Osteocyte (in vitro differentiated cells): ENCODE results near the gene ITPKB. TPM values are rescaled to one million over a fixed set of nuclear protein-coding genes. Genes with fewer than 3 reads are reported as not detected.
"Not testable (repeated sequence)": the region's sequence is repeated elsewhere in the genome, so short reads cannot be mapped to it uniquely, and the experiment has no call there.

Experiments used
- DNase-seq: peaks from one replicate; pipeline ENCODE4 v3.0.0; 2021; ENCODE audit warnings: mixed read lengths; ENCODE audit not compliant: unreplicated experiment; ENCODE audit errors: extremely low spot score
- H3K27ac Mint-ChIP-seq: one replicate; pipeline ENCODE4 v1.8.0; 2021; ENCODE audit warnings: mild to moderate bottlenecking, mixed read lengths; ENCODE audit not compliant: unreplicated experiment
- H3K27me3 Mint-ChIP-seq: one replicate; pipeline ENCODE4 v1.8.0; 2021; ENCODE audit warnings: mixed read lengths; ENCODE audit not compliant: unreplicated experiment
- H3K36me3 Mint-ChIP-seq: one replicate; pipeline ENCODE4 v1.8.0; 2021; ENCODE audit warnings: mixed read lengths; ENCODE audit not compliant: unreplicated experiment
- H3K4me1 Mint-ChIP-seq: one replicate; pipeline ENCODE4 v1.8.0; 2021; ENCODE audit warnings: mixed read lengths; ENCODE audit not compliant: unreplicated experiment
- H3K4me3 Mint-ChIP-seq: one replicate; pipeline ENCODE4 v1.8.0; 2021; ENCODE audit warnings: mild to moderate bottlenecking, moderate library complexity, mixed read lengths; ENCODE audit not compliant: unreplicated experiment
- H3K9me3 Mint-ChIP-seq: one replicate; pipeline ENCODE4 v1.8.0; 2021; ENCODE audit warnings: mixed read lengths; ENCODE audit not compliant: unreplicated experiment
- CTCF ChIP-seq: fragments of 200-600 bp; sonication (generic); IDR thresholded peaks from 2 replicates; pipeline ENCODE4 v1.5.0; 2021; ENCODE audit warnings: antibody characterized with exemption, mild to moderate bottlenecking, moderate library complexity
- total RNA-seq: library from RNA; stranded (reverse); gene quantifications from 2 replicates; pipeline ENCODE4 v1.2.1, GENCODE V29; 2021

Gene ITPKB
- total RNA-seq, 1 donor from 2014 or later = 28.3 TPM

GRCh38 chr1:226749467-226749866, 10.4 kb upstream of the ITPKB start:
- Mint-ChIP-seq H3K9me3 (no peaks in the 10 kb centered on the region), H3K4me1 (peaks cover 5% of the 10 kb centered on the region), H3K27me3 (peaks cover 11% of the 10 kb centered on the region), H3K36me3 (no peaks in the 10 kb centered on the region), H3K27ac (no peak overlapping the region), H3K4me3 (no peak overlapping the region)
- no peak for DNase-seq
- no peak for TF ChIP-seq CTCF

GRCh38 chr1:226748306-226748705, 9.2 kb upstream of the ITPKB start:
- Mint-ChIP-seq H3K4me1 (no peaks in the 10 kb centered on the region), H3K4me3 (no peak overlapping the region), H3K9me3 (no peaks in the 10 kb centered on the region), H3K36me3 (no peaks in the 10 kb centered on the region), H3K27me3 (peaks cover 11% of the 10 kb centered on the region), H3K27ac (no peak overlapping the region)
- DNase-seq = no peak
- no peak for TF ChIP-seq CTCF

- not testable (repeated sequence) for H3K4me1 Mint-ChIP-seq, H3K36me3 Mint-ChIP-seq, H3K27ac Mint-ChIP-seq, H3K9me3 Mint-ChIP-seq, DNase-seq, H3K4me3 Mint-ChIP-seq
- H3K27me3 Mint-ChIP-seq = peaks cover 11% of the 10 kb centered on the region
Measured at GRCh38 chr1:226747519-226748263, 8.6 kb upstream of the ITPKB start.

GRCh38 chr1:226743259-226743658, 4.2 kb upstream of the ITPKB start:
- H3K4me3 Mint-ChIP-seq = no peak overlapping the region

GRCh38 chr1:226741009-226741408, 1.9 kb upstream of the ITPKB start:
- Mint-ChIP-seq H3K27ac (no peak overlapping the region), H3K27me3 (no peaks in the 10 kb centered on the region), H3K9me3 (no peaks in the 10 kb centered on the region), H3K4me3 (no peak overlapping the region), H3K36me3 (peaks cover 3% of the 10 kb centered on the region), H3K4me1 (peaks cover 14% of the 10 kb centered on the region)
- no peak for TF ChIP-seq CTCF
- DNase-seq = no peak

More at GRCh38 chr1:226743259-226743658, 4.2 kb upstream of the ITPKB start:
- Mint-ChIP-seq H3K27me3 (peaks cover 3% of the 10 kb centered on the region), H3K9me3 (no peaks in the 10 kb centered on the region), H3K36me3 (no peaks in the 10 kb centered on the region), H3K4me1 (peaks cover 11% of the 10 kb centered on the region), H3K27ac (no peak overlapping the region)
- no peak for DNase-seq
- TF ChIP-seq CTCF = no peak
